ENCODE data around the gene RAI14.

Gene RAI14

GRCh38 chr5:34660444-34660843, 4.3 kb downstream of the RAI14 start:
- in situ Hi-C loops (cut with HindIII; ENCODE audit: low pct_ligation_motif_present, low sequenced_read_pairs) = no loop called here
- H3K27me3 ChIP-seq (replicated peaks) = no peaks in the 10 kb centered on the region
- H3K4me3 ChIP-seq (ENCODE audit: low read depth, low read length) = no peak overlapping the region
- peak; percentile 94 for DNase-seq
- TF ChIP-seq CTCF (IDR thresholded peaks at IDR 0.05; ENCODE audit: low read depth, low read length, missing control alignments) = no peak
- peaks cover 21% of the 10 kb centered on the region for H3K36me3 ChIP-seq (replicated peaks)
- H3K27ac ChIP-seq = peak overlapping the region; percentile 99

- in situ Hi-C loops (cut with HindIII; ENCODE audit: low pct_ligation_motif_present, low sequenced_read_pairs) = no loop called here
- Histone ChIP-seq H3K27me3 (replicated peaks) (no peaks in the 10 kb centered on the region), H3K36me3 (replicated peaks) (peaks cover 40% of the 10 kb centered on the region), H3K4me3 (ENCODE audit: low read depth, low read length) (no peak overlapping the region), H3K27ac (no peak overlapping the region)
- DNase-seq = no peak
- no peak for TF ChIP-seq CTCF (IDR thresholded peaks at IDR 0.05; ENCODE audit: low read depth, low read length, missing control alignments)
These were observed 7.8 kb downstream of the RAI14 start for GRCh38 chr5:34663771-34664496.

- H3K36me3 ChIP-seq (replicated peaks) = peaks cover 44% of the 10 kb centered on the region
- in situ Hi-C loops (cut with HindIII; ENCODE audit: low pct_ligation_motif_present, low sequenced_read_pairs) = no loop called here
- DNase-seq = no peak
- H3K4me3 ChIP-seq (ENCODE audit: low read depth, low read length) = no peak overlapping the region
- TF ChIP-seq CTCF (IDR thresholded peaks at IDR 0.05; ENCODE audit: low read depth, low read length, missing control alignments) = no peak
- no peaks in the 10 kb centered on the region for H3K27me3 ChIP-seq (replicated peaks)
- H3K27ac ChIP-seq = peak overlapping the region; percentile 49
These were observed 10.4 kb downstream of the RAI14 start for GRCh38 chr5:34666392-34667080.

GRCh38 chr5:34667705-34668104, 11.6 kb downstream of the RAI14 start:
- in situ Hi-C loops (cut with HindIII; ENCODE audit: low pct_ligation_motif_present, low sequenced_read_pairs) = no loop called here
- H3K27ac ChIP-seq = no peak overlapping the region
- H3K27me3 ChIP-seq (replicated peaks) = no peaks in the 10 kb centered on the region
- no peak overlapping the region for H3K4me3 ChIP-seq (ENCODE audit: low read depth, low read length)
- no peak for DNase-seq
- H3K36me3 ChIP-seq (replicated peaks) = peaks cover 42% of the 10 kb centered on the region
- TF ChIP-seq CTCF (IDR thresholded peaks at IDR 0.05; ENCODE audit: low read depth, low read length, missing control alignments) = no peak

- H3K27me3 ChIP-seq (replicated peaks) = no peaks in the 10 kb centered on the region
- peak overlapping the region; percentile 1 for H3K27ac ChIP-seq
- no peak overlapping the region for H3K4me3 ChIP-seq (ENCODE audit: low read depth, low read length)
- in situ Hi-C loops (cut with HindIII; ENCODE audit: low pct_ligation_motif_present, low sequenced_read_pairs) = no loop called here
- DNase-seq = no peak
- H3K36me3 ChIP-seq (replicated peaks) = peaks cover 43% of the 10 kb centered on the region
- TF ChIP-seq CTCF (IDR thresholded peaks at IDR 0.05; ENCODE audit: low read depth, low read length, missing control alignments) = no peak
These were observed 13.9 kb downstream of the RAI14 start for GRCh38 chr5:34669931-34670516.
